CD4-positive, alpha-beta T cell (primary cell): ENCODE measurements around the gene HDDC3. TPM values are rescaled to one million over a fixed set of nuclear protein-coding genes. Genes with fewer than 3 reads are reported as not detected.

Source experiments
- ATAC-seq: fragments of 200-7000 bp; cut with Tn5 transposase; one replicate; pipeline ENCODE4 v1.10.0; 2022; ENCODE audit warnings: mild to moderate bottlenecking; ENCODE audit not compliant: poor library complexity
- CTCF ChIA-PET: fragments of 350-600 bp; sonication (Branson Sonifier 250); formaldehyde crosslinking; loops from one replicate; lab custom pipeline; 2021; ENCODE audit warnings: antibody characterized with exemption, inconsistent platforms; lab: Charles Lee
- POLR2A ChIA-PET: fragments of 350-600 bp; sonication (Branson Sonifier 250); formaldehyde crosslinking; loops from one replicate; lab custom pipeline; 2021; ENCODE audit warnings: antibody characterized with exemption, inconsistent platforms; lab: Charles Lee
- DNase-seq, 14 experiments: peaks; one replicate each; pipeline ENCODE4 v3.0.0-alpha.2; 2013 to 2020; ENCODE audit warnings: mixed read lengths in 2 of 14
- H3K27ac ChIP-seq, 2 donors: one replicate each; pipeline versions ENCODE4 v1.5.1 to v1.7.0; 2013; ENCODE audit warnings: low read length in 2 of 2, low read depth in 1 of 2, mild to moderate bottlenecking in 1 of 2
- H3K27me3 ChIP-seq, 2 experiments: 1 replicate in 1 of 2; 2 replicates in 1 of 2; pipeline versions ENCODE4 v1.6.1 to v1.7.0; 2013; ENCODE audit warnings: low read length in 2 of 2, control low read depth in 1 of 2, mild to moderate bottlenecking in 1 of 2, moderate library complexity in 1 of 2; ENCODE audit not compliant: insufficient read depth in 2 of 2, control insufficient read depth in 1 of 2
- H3K36me3 ChIP-seq: one replicate; pipeline ENCODE4 v1.6.1; 2013; ENCODE audit warnings: low read length, control low read depth; ENCODE audit not compliant: insufficient read depth
- H3K4me1 ChIP-seq: one replicate; pipeline ENCODE4 v1.6.1; 2013; ENCODE audit warnings: low read length, control low read depth; ENCODE audit not compliant: insufficient read depth
- H3K4me3 ChIP-seq: one replicate; pipeline ENCODE4 v1.5.1; 2013; ENCODE audit warnings: mild to moderate bottlenecking, low read length, moderate library complexity
- H3K9me3 ChIP-seq, 2 experiments: 1 replicate in 1 of 2; 2 replicates in 1 of 2; pipeline versions ENCODE4 v1.6.1 to v1.7.0; 2013; ENCODE audit warnings: low read length in 2 of 2, mild to moderate bottlenecking in 2 of 2, control low read depth in 1 of 2, moderate library complexity in 1 of 2; ENCODE audit not compliant: control insufficient read depth in 1 of 2, insufficient read depth in 1 of 2
- H3K27ac Mint-ChIP-seq: one replicate; pipeline ENCODE4 v1.8.0; 2020; ENCODE audit warnings: mixed read lengths
- H3K27me3 Mint-ChIP-seq: one replicate; pipeline ENCODE4 v1.8.0; 2021; ENCODE audit warnings: mixed read lengths
- H3K36me3 Mint-ChIP-seq: one replicate; pipeline ENCODE4 v1.8.0; 2021; ENCODE audit warnings: low read depth, mixed read lengths
- H3K4me1 Mint-ChIP-seq: one replicate; pipeline ENCODE4 v1.8.0; 2021; ENCODE audit warnings: low read depth, mixed read lengths
- H3K4me3 Mint-ChIP-seq: one replicate; pipeline ENCODE4 v1.8.0; 2020; ENCODE audit warnings: mild to moderate bottlenecking, mixed read lengths
- H3K9me3 Mint-ChIP-seq: one replicate; pipeline ENCODE4 v1.8.0; 2020; ENCODE audit warnings: mixed read lengths
- intact Hi-C, 2 experiments: fragments of 100-400 bp; cut with DNase I in 1 of 2; cut with micrococcal nuclease in 1 of 2; formaldehyde crosslinking; loops; one replicate each; pipeline versions ENCODE4 v1.15.1 to v1.9.0; 2023 to 2025; cut with DNase I, micrococcal nuclease
- total RNA-seq, 174 experiments: library from RNA in 2 of 174; stranded (reverse) in 2 of 174; gene quantifications; one replicate each; pipeline ENCODE4 v1.2.3 and lab custom pipeline; 2021 to 2026
- TF ChIP-seq, protein P1 (sequence below): fragments of 200-600 bp; IDR thresholded peaks from one replicate; pipeline ENCODE4 v1.8.0; 2022; ENCODE audit warnings: antibody characterized with exemption, mild to moderate bottlenecking

The HDDC3 gene
- total RNA-seq, 2 experiments from 2014 or later: 9.9 to 10.8 TPM

GRCh38 chr15:90914305-90915080 lies 17.9 kb downstream of the HDDC3 start:
- Histone ChIP-seq H3K36me3 (peaks cover 94% of the 10 kb centered on the region), H3K4me1 (peaks cover 3% of the 10 kb centered on the region), H3K9me3 (no peaks in the 10 kb centered on the region), H3K4me3 (no peak overlapping the region), H3K27me3 (no peaks in the 10 kb centered on the region), H3K27ac (no peak overlapping the region)
- DNase-seq (no peak), ATAC-seq (no peak)
- intact Hi-C loops: no loop called here
- H3K27me3 Mint-ChIP-seq: no peaks in the 10 kb centered on the region
- H3K9me3 Mint-ChIP-seq: no peaks in the 10 kb centered on the region
- TF ChIP-seq, protein P1, sequence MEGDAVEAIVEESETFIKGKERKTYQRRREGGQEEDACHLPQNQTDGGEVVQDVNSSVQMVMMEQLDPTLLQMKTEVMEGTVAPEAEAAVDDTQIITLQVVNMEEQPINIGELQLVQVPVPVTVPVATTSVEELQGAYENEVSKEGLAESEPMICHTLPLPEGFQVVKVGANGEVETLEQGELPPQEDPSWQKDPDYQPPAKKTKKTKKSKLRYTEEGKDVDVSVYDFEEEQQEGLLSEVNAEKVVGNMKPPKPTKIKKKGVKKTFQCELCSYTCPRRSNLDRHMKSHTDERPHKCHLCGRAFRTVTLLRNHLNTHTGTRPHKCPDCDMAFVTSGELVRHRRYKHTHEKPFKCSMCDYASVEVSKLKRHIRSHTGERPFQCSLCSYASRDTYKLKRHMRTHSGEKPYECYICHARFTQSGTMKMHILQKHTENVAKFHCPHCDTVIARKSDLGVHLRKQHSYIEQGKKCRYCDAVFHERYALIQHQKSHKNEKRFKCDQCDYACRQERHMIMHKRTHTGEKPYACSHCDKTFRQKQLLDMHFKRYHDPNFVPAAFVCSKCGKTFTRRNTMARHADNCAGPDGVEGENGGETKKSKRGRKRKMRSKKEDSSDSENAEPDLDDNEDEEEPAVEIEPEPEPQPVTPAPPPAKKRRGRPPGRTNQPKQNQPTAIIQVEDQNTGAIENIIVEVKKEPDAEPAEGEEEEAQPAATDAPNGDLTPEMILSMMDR: no peak
- ChIA-PET POLR2A (interaction anchor here (1.9 kb wide), 1 partner anchor 11 kb away, joined by 6 read pairs; the partner anchor contains the start of gene MAN2A2), CTCF (no interaction called here)
- H3K4me3 Mint-ChIP-seq: no peak overlapping the region
- H3K4me1 Mint-ChIP-seq: no peaks in the 10 kb centered on the region
- no peak overlapping the region for H3K27ac Mint-ChIP-seq
- H3K36me3 Mint-ChIP-seq: peaks cover 86% of the 10 kb centered on the region

GRCh38 chr15:90913398-90913944 lies 18.9 kb downstream of the HDDC3 start:
- Mint-ChIP-seq H3K27ac (no peak overlapping the region), H3K36me3 (peaks cover 86% of the 10 kb centered on the region), H3K27me3 (no peaks in the 10 kb centered on the region), H3K9me3 (no peaks in the 10 kb centered on the region), H3K4me3 (no peak overlapping the region), H3K4me1 (no peaks in the 10 kb centered on the region)
- Histone ChIP-seq H3K36me3 (peaks cover 93% of the 10 kb centered on the region), H3K9me3 (no peaks in the 10 kb centered on the region), H3K4me3 (no peak overlapping the region), H3K4me1 (peaks cover 3% of the 10 kb centered on the region), H3K27me3 (no peaks in the 10 kb centered on the region), H3K27ac (no peak overlapping the region)
- ChIA-PET CTCF (no interaction called here), POLR2A (interaction anchor here (1.9 kb wide), 1 partner anchor 10 kb away, joined by 6 read pairs; the partner anchor contains the start of gene MAN2A2)
- intact Hi-C loops: no loop called here
- DNase-seq (no peak), ATAC-seq (no peak)
- TF ChIP-seq, protein P1: no peak

GRCh38 chr15:90912770-90913075 lies 19.6 kb downstream of the HDDC3 start:
- peaks cover 91% of the 10 kb centered on the region for H3K36me3 ChIP-seq
- TF ChIP-seq, protein P1: no peak
- H3K27me3 ChIP-seq: no peaks in the 10 kb centered on the region
- intact Hi-C loops: no loop called here
- Mint-ChIP-seq H3K9me3 (no peaks in the 10 kb centered on the region), H3K36me3 (peaks cover 85% of the 10 kb centered on the region), H3K4me3 (no peak overlapping the region), H3K27me3 (no peaks in the 10 kb centered on the region), H3K4me1 (no peaks in the 10 kb centered on the region), H3K27ac (no peak overlapping the region)
- CTCF ChIA-PET: no interaction called here
- no peak overlapping the region for H3K27ac ChIP-seq
- ATAC-seq (no peak), DNase-seq (no peak)
- H3K9me3 ChIP-seq: no peaks in the 10 kb centered on the region
- H3K4me3 ChIP-seq: no peak overlapping the region
- POLR2A ChIA-PET: interaction anchor here (1.9 kb wide), 1 partner anchor 9 kb away, joined by 6 read pairs; the partner anchor contains the start of gene MAN2A2
- H3K4me1 ChIP-seq: peaks cover 3% of the 10 kb centered on the region
